HEK293 (cell line): ENCODE results near the gene P2RY4.

ENCODE experiments used
- CTCF ChIA-PET: fragments of 350-600 bp; formaldehyde crosslinking; extraction: SDS; loops from one replicate; lab custom pipeline; 2021; ENCODE audit warnings: antibody characterized with exemption; lab: Yijun Ruan, JAX
- POLR2A ChIA-PET: fragments of 300-600 bp; formaldehyde crosslinking; extraction: SDS; loops from one replicate; lab custom pipeline; 2020; ENCODE audit warnings: antibody characterized with exemption, inconsistent platforms; lab: Yijun Ruan, JAX
- H3K27ac ChIP-seq: fragments of 200-500 bp; sonication (Bioruptor generic); 2 replicates; pipeline ENCODE4 v1.5.1; 2014; ENCODE audit warnings: low read depth, low read length, control low read depth, inconsistent platforms; ENCODE audit errors: extremely low read depth
- H3K36me3 ChIP-seq, 2 experiments: fragments of 200-500 bp in 1 of 2; sonication (Bioruptor generic) in 1 of 2; 1 replicate in 1 of 2; 2 replicates in 1 of 2; pipeline ENCODE4 v1.5.1; 2014 to 2017; ENCODE audit warnings: inconsistent platforms in 2 of 2, low read length in 2 of 2; ENCODE audit not compliant: control insufficient read depth in 2 of 2, insufficient read depth in 1 of 2
- H3K4me1 ChIP-seq: fragments of 200-500 bp; sonication (Bioruptor generic); 2 replicates; pipeline ENCODE4 v1.5.1; 2014; ENCODE audit warnings: mild to moderate bottlenecking, low read length, inconsistent platforms; ENCODE audit not compliant: control insufficient read depth, insufficient read depth
- H3K4me3 ChIP-seq: 2 replicates; pipeline ENCODE4 v1.5.1; 2011; ENCODE audit warnings: low read depth, mild to moderate bottlenecking, control low read depth, low read length, moderate library complexity
- H3K9me3 ChIP-seq: fragments of 200-500 bp; sonication (Bioruptor generic); 2 replicates; pipeline ENCODE4 v1.5.1; 2014; ENCODE audit warnings: low read depth, low read length, inconsistent platforms; ENCODE audit not compliant: control insufficient read depth, insufficient read depth
- EGR2 ChIP-seq: fragments of 450-650 bp; formaldehyde crosslinking; IDR thresholded peaks from 2 replicates; pipeline ENCODE4 v1.5.1; 2016; ENCODE audit warnings: low read depth, missing biosample characterization, missing genetic modification characterization
- GLI4 ChIP-seq: fragments of 450-650 bp; formaldehyde crosslinking; IDR thresholded peaks from 2 replicates; pipeline ENCODE4 v1.5.1; 2016; ENCODE audit warnings: missing biosample characterization, missing genetic modification characterization
- REPIN1 ChIP-seq: fragments of 450-650 bp; formaldehyde crosslinking; IDR thresholded peaks from 2 replicates; pipeline ENCODE4 v1.5.1; 2017; ENCODE audit warnings: missing biosample characterization, missing genetic modification characterization, low read depth
- SCRT1 ChIP-seq: fragments of 450-650 bp; formaldehyde crosslinking; IDR thresholded peaks from 2 replicates; pipeline ENCODE4 v1.5.1; 2016; ENCODE audit warnings: missing biosample characterization, missing genetic modification characterization, borderline replicate concordance
- YY1 ChIP-seq: fragments of 450-650 bp; formaldehyde crosslinking; IDR thresholded peaks from 2 replicates; pipeline ENCODE4 v1.5.1; 2018; ENCODE audit warnings: missing biosample characterization, missing genetic modification characterization
- ZFP69B ChIP-seq: fragments of 450-650 bp; formaldehyde crosslinking; IDR thresholded peaks from 2 replicates; pipeline ENCODE4 v1.5.1; 2016; ENCODE audit warnings: missing biosample characterization, missing genetic modification characterization
- ZNF169 ChIP-seq: fragments of 450-650 bp; formaldehyde crosslinking; IDR thresholded peaks from 2 replicates; pipeline ENCODE4 v1.5.1; 2016; ENCODE audit warnings: missing biosample characterization, missing genetic modification characterization
- ZNF184 ChIP-seq: fragments of 450-650 bp; IDR thresholded peaks from 2 replicates; pipeline ENCODE4 v1.5.1; 2018; ENCODE audit warnings: missing biosample characterization, mild to moderate bottlenecking, missing genetic modification characterization
- ZNF394 ChIP-seq: fragments of 450-650 bp; formaldehyde crosslinking; IDR thresholded peaks from 2 replicates; pipeline ENCODE4 v1.5.1; 2016; ENCODE audit warnings: missing biosample characterization, missing genetic modification characterization, mild to moderate bottlenecking, moderate library complexity, borderline replicate concordance
- ZNF510 ChIP-seq: fragments of 450-650 bp; formaldehyde crosslinking; IDR thresholded peaks from 2 replicates; pipeline ENCODE4 v1.5.1; 2018; ENCODE audit warnings: mild to moderate bottlenecking, missing genetic modification characterization, missing biosample characterization; ENCODE audit not compliant: insufficient replicate concordance
- ZNF623 ChIP-seq: fragments of 450-650 bp; formaldehyde crosslinking; IDR thresholded peaks from 2 replicates; pipeline ENCODE4 v1.5.1; 2016; ENCODE audit warnings: missing biosample characterization, missing genetic modification characterization
- ZNF664 ChIP-seq: fragments of 450-650 bp; formaldehyde crosslinking; IDR thresholded peaks from 2 replicates; pipeline ENCODE4 v1.5.1; 2016; ENCODE audit warnings: missing biosample characterization, missing genetic modification characterization
- ZNF837 ChIP-seq: fragments of 450-650 bp; formaldehyde crosslinking; IDR thresholded peaks from 2 replicates; pipeline ENCODE4 v1.5.1; 2016; ENCODE audit warnings: missing biosample characterization, missing genetic modification characterization
- TF ChIP-seq, protein P1 (sequence below): fragments of 450-650 bp; formaldehyde crosslinking; IDR thresholded peaks from 2 replicates; pipeline ENCODE4 v1.5.1; 2016; ENCODE audit warnings: missing biosample characterization, missing genetic modification characterization
- TF ChIP-seq, protein P2 (sequence below): fragments of 450-650 bp; formaldehyde crosslinking; IDR thresholded peaks from 2 replicates; pipeline ENCODE4 v1.5.1; 2017; ENCODE audit warnings: missing biosample characterization, mild to moderate bottlenecking, missing genetic modification characterization, moderate library complexity
- TF ChIP-seq, protein P3 (sequence below): fragments of 450-650 bp; formaldehyde crosslinking; IDR thresholded peaks from 2 replicates; pipeline ENCODE4 v1.5.1; 2016; ENCODE audit warnings: missing biosample characterization, missing genetic modification characterization, borderline replicate concordance
- TF ChIP-seq, protein P4 (sequence below): fragments of 450-650 bp; formaldehyde crosslinking; IDR thresholded peaks from 2 replicates; pipeline ENCODE4 v1.5.1; 2016; ENCODE audit warnings: missing biosample characterization, missing genetic modification characterization
- TF ChIP-seq, protein P5 (sequence below): fragments of 450-650 bp; formaldehyde crosslinking; conservative IDR thresholded peaks from 2 replicates; pipeline ENCODE4 v1.5.1; 2016; ENCODE audit warnings: low read depth, missing biosample characterization, missing genetic modification characterization

The P2RY4 gene

DNA sequence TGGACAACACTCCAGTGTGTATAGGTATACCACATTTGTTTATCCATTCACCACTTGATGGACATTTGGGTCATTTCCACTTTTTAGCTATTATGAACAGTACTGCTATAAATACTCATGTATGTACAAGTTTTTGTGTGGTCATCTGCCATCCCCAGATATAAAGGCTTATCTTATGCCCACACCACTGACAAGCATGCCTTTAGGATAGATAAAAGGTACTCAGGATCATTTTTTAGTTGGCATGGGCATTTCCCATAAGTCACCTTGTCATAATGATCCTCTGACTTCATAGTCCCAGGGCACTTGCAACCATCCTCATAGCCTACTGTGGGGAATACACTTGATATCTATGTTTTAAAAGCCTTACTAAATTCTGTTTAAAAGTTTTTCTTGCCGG is 19.3 kb downstream of the P2RY4 start:
- ChIA-PET CTCF (interaction anchor here (0.6 kb wide), 1 partner anchor 343 kb away, joined by 3 read pairs; no protein-coding TSS in a partner anchor), POLR2A (no interaction called here)
- no peaks in the 10 kb centered on the region; the same call in 1 of the 2 replicates for H3K9me3 ChIP-seq
- no peak overlapping the region for H3K27ac ChIP-seq
- H3K4me1 ChIP-seq: no peaks in the 10 kb centered on the region
- H3K4me3 ChIP-seq: no peak overlapping the region
- H3K36me3 ChIP-seq: no peaks in the 10 kb centered on the region
- TF ChIP-seq SCRT1 (tag by site-specific recombination): no peak
- TF ChIP-seq, protein P1, sequence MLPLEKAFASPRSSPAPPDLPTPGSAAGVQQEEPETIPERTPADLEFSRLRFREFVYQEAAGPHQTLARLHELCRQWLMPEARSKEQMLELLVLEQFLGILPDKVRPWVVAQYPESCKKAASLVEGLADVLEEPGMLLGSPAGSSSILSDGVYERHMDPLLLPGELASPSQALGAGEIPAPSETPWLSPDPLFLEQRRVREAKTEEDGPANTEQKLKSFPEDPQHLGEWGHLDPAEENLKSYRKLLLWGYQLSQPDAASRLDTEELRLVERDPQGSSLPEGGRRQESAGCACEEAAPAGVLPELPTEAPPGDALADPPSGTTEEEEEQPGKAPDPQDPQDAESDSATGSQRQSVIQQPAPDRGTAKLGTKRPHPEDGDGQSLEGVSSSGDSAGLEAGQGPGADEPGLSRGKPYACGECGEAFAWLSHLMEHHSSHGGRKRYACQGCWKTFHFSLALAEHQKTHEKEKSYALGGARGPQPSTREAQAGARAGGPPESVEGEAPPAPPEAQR (tag by site-specific recombination): no peak
- no peak for TF ChIP-seq ZNF169 (tag by site-specific recombination)
- no peak for TF ChIP-seq ZNF664

DNA sequence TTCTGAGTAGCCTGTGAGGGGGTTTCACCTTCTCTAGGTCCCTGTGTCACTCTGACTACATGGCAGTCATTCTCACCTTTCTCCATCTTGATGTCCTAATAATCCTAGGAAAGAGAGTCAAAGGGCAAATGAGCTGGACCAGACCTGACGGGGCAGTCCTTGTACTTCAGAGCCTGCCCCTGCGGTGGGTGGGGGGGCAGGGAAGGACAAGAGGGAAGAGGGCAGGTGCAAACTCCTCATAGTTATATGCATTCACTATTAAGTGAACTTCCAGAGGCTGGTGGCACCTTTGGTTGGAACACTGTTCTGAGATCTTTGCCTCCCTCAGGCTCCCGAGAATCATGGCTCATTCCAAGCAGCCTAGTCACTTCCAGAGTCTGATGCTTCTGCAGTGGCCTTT is 25.6 kb downstream of the P2RY4 start, which contains the start of gene AWAT1:
TSS of gene AWAT1 (plus strand) at position 301 of the 400 bp plus-strand sequence. CDS start at position 342, 41 bp downstream.
- ChIA-PET POLR2A (no interaction called here), CTCF (no interaction called here)
- H3K36me3 ChIP-seq: no peaks in the 10 kb centered on the region
- TF ChIP-seq ZNF623 (no peak), ZNF510 (tag by site-specific recombination) (no peak)
- TF ChIP-seq, protein P2, sequence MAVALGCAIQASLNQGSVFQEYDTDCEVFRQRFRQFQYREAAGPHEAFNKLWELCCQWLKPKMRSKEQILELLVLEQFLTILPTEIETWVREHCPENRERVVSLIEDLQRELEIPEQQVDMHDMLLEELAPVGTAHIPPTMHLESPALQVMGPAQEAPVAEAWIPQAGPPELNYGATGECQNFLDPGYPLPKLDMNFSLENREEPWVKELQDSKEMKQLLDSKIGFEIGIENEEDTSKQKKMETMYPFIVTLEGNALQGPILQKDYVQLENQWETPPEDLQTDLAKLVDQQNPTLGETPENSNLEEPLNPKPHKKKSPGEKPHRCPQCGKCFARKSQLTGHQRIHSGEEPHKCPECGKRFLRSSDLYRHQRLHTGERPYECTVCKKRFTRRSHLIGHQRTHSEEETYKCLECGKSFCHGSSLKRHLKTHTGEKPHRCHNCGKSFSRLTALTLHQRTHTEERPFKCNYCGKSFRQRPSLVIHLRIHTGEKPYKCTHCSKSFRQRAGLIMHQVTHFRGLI (tag by site-specific recombination): no peak
- no peaks in the 10 kb centered on the region for H3K9me3 ChIP-seq
- no peak within 1 kb of the TSS for H3K27ac ChIP-seq
- H3K4me3 ChIP-seq: no peak within 1 kb of the TSS
- H3K4me1 ChIP-seq: no peaks in the 10 kb centered on the region

DNA sequence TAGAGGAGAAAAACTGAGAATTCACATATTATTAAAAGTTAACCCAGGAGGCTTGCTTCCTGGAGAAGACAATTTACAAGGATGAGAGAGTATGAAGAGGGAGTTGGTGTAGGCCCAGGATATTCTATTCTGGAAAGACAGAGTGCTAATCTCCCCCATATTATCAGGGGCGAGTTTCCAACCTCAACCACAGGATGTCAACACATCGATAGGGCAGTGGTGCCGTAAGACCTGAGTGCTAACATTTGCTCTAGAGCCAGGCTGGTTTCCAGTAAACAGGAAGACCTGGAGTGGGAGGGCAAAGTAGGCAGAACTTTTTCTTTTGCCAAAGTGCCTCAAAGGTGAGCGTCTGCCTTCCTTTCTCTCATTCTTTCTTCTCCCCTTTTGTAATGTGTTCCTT is 28.3 kb downstream of the P2RY4 start:
- H3K36me3 ChIP-seq: no peaks in the 10 kb centered on the region
- CTCF ChIA-PET: interaction anchor here (0.6 kb wide), 1 partner anchor 31 kb away, joined by 7 read pairs; no protein-coding TSS in a partner anchor
- H3K9me3 ChIP-seq: no peaks in the 10 kb centered on the region
- POLR2A ChIA-PET: no interaction called here
- no peaks in the 10 kb centered on the region for H3K4me1 ChIP-seq
- no peak overlapping the region for H3K27ac ChIP-seq
- H3K4me3 ChIP-seq: no peak overlapping the region
- TF ChIP-seq YY1 (no peak), ZFP69B (tag by site-specific recombination) (no peak), ZNF837 (tag by site-specific recombination) (no peak), ZNF394 (tag by site-specific recombination) (no peak), ZNF184 (tag by site-specific recombination) (no peak), REPIN1 (no peak), EGR2 (tag by site-specific recombination) (no peak), GLI4 (no peak)
- TF ChIP-seq, protein P3, sequence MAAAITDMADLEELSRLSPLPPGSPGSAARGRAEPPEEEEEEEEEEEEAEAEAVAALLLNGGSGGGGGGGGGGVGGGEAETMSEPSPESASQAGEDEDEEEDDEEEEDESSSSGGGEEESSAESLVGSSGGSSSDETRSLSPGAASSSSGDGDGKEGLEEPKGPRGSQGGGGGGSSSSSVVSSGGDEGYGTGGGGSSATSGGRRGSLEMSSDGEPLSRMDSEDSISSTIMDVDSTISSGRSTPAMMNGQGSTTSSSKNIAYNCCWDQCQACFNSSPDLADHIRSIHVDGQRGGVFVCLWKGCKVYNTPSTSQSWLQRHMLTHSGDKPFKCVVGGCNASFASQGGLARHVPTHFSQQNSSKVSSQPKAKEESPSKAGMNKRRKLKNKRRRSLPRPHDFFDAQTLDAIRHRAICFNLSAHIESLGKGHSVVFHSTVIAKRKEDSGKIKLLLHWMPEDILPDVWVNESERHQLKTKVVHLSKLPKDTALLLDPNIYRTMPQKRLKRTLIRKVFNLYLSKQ (tag by site-specific recombination): no peak
- TF ChIP-seq, protein P4, sequence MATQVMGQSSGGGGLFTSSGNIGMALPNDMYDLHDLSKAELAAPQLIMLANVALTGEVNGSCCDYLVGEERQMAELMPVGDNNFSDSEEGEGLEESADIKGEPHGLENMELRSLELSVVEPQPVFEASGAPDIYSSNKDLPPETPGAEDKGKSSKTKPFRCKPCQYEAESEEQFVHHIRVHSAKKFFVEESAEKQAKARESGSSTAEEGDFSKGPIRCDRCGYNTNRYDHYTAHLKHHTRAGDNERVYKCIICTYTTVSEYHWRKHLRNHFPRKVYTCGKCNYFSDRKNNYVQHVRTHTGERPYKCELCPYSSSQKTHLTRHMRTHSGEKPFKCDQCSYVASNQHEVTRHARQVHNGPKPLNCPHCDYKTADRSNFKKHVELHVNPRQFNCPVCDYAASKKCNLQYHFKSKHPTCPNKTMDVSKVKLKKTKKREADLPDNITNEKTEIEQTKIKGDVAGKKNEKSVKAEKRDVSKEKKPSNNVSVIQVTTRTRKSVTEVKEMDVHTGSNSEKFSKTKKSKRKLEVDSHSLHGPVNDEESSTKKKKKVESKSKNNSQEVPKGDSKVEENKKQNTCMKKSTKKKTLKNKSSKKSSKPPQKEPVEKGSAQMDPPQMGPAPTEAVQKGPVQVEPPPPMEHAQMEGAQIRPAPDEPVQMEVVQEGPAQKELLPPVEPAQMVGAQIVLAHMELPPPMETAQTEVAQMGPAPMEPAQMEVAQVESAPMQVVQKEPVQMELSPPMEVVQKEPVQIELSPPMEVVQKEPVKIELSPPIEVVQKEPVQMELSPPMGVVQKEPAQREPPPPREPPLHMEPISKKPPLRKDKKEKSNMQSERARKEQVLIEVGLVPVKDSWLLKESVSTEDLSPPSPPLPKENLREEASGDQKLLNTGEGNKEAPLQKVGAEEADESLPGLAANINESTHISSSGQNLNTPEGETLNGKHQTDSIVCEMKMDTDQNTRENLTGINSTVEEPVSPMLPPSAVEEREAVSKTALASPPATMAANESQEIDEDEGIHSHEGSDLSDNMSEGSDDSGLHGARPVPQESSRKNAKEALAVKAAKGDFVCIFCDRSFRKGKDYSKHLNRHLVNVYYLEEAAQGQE: no peak
- TF ChIP-seq, protein P5, sequence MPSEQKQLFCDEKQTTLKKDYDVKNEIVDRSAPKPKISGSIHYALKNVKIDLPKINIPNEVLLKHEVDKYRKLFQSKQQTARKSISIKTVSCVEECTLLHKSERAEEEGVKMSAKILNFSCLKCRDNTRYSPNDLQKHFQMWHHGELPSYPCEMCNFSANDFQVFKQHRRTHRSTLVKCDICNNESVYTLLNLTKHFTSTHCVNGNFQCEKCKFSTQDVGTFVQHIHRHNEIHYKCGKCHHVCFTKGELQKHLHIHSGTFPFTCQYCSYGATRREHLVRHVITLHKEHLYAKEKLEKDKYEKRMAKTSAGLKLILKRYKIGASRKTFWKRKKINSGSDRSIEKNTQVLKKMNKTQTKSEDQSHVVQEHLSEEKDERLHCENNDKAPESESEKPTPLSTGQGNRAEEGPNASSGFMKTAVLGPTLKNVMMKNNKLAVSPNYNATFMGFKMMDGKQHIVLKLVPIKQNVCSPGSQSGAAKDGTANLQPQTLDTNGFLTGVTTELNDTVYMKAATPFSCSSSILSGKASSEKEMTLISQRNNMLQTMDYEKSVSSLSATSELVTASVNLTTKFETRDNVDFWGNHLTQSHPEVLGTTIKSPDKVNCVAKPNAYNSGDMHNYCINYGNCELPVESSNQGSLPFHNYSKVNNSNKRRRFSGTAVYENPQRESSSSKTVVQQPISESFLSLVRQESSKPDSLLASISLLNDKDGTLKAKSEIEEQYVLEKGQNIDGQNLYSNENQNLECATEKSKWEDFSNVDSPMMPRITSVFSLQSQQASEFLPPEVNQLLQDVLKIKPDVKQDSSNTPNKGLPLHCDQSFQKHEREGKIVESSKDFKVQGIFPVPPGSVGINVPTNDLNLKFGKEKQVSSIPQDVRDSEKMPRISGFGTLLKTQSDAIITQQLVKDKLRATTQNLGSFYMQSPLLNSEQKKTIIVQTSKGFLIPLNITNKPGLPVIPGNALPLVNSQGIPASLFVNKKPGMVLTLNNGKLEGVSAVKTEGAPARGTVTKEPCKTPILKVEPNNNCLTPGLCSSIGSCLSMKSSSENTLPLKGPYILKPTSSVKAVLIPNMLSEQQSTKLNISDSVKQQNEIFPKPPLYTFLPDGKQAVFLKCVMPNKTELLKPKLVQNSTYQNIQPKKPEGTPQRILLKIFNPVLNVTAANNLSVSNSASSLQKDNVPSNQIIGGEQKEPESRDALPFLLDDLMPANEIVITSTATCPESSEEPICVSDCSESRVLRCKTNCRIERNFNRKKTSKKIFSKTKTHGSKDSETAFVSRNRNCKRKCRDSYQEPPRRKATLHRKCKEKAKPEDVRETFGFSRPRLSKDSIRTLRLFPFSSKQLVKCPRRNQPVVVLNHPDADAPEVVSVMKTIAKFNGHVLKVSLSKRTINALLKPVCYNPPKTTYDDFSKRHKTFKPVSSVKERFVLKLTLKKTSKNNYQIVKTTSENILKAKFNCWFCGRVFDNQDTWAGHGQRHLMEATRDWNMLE (tag by site-specific recombination): no peak
